ENCODE results near the gene IFT52.

Gene IFT52

DNA sequence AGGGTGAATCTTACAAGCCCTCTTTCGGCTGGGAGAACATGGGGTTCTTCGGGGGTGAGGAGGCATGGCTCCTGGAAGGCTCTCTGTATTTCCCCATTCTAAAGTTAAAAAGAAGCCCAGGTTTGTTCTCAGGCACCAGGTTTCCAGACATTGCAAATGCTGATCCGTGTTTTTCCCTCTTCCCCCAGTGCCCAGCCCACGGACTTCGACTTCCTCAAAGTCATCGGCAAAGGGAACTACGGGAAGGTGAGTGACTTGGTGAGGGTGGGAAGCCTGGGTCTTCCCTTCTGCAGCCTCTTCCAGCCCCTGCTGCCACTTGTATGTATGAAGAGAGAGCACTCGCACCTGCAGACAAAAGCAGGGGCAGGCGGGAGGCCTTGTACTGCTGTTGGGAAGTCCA is 23.3 kb upstream of the IFT52 start:
- Histone ChIP-seq H3K9me3 (ENCODE audit: insufficient read depth, low read length) (no peaks in the 10 kb centered on the region), H3K9ac (ENCODE audit: insufficient read length, low read depth) (no peak overlapping the region), H3K36me3 (ENCODE audit: insufficient read depth, insufficient read length, low read length) (no peaks in the 10 kb centered on the region), H3K4me1 (ENCODE audit: insufficient read depth, insufficient read length) (no peaks in the 10 kb centered on the region), H3K4me3 (ENCODE audit: insufficient read length, low read depth) (no peak overlapping the region), H3K27me3 (ENCODE audit: insufficient read depth, insufficient read length) (no peaks in the 10 kb centered on the region)
- TF ChIP-seq SUZ12 (IDR thresholded peaks at IDR 0.05; ENCODE audit: extremely low read depth, insufficient read depth, insufficient read length): no peak
- TF ChIP-seq YY1 (IDR thresholded peaks at IDR 0.05; ENCODE audit: insufficient read depth, insufficient read length): no peak
- TF ChIP-seq ZNF274 (IDR thresholded peaks at IDR 0.05; ENCODE audit: low read depth, low read length): no peak
- no peak for DNase-seq (ENCODE audit: low read depth, low spot score)

GRCh38 chr20:43568706-43569105 is 22.0 kb upstream of the IFT52 start:
- H3K4me3 ChIP-seq (ENCODE audit: insufficient read length, low read depth): no peak overlapping the region
- H3K36me3 ChIP-seq (ENCODE audit: insufficient read depth, insufficient read length, low read length): no peaks in the 10 kb centered on the region
- H3K4me1 ChIP-seq (ENCODE audit: insufficient read depth, insufficient read length): no peaks in the 10 kb centered on the region
- no peak for DNase-seq (ENCODE audit: low read depth, low spot score)
- no peaks in the 10 kb centered on the region for H3K27me3 ChIP-seq (ENCODE audit: insufficient read depth, insufficient read length)
- no peak overlapping the region for H3K9ac ChIP-seq (ENCODE audit: insufficient read length, low read depth)
- TF ChIP-seq ZNF274 (IDR thresholded peaks at IDR 0.05; ENCODE audit: low read depth, low read length): no peak
- no peaks in the 10 kb centered on the region for H3K9me3 ChIP-seq (ENCODE audit: insufficient read depth, low read length)

- Histone ChIP-seq H3K9me3 (ENCODE audit: insufficient read depth, low read length) (no peaks in the 10 kb centered on the region), H3K36me3 (ENCODE audit: insufficient read depth, insufficient read length, low read length) (no peaks in the 10 kb centered on the region), H3K4me1 (ENCODE audit: insufficient read depth, insufficient read length) (no peaks in the 10 kb centered on the region), H3K27me3 (ENCODE audit: insufficient read depth, insufficient read length) (no peaks in the 10 kb centered on the region), H3K4me3 (ENCODE audit: insufficient read length, low read depth) (no peak overlapping the region), H3K9ac (ENCODE audit: insufficient read length, low read depth) (no peak overlapping the region)
- DNase-seq (ENCODE audit: low read depth, low spot score): no peak
- TF ChIP-seq YY1 (IDR thresholded peaks at IDR 0.05; ENCODE audit: insufficient read depth, insufficient read length): no peak
- TF ChIP-seq SUZ12 (IDR thresholded peaks at IDR 0.05; ENCODE audit: extremely low read depth, insufficient read depth, insufficient read length): no peak
- no peak for TF ChIP-seq ZNF274 (IDR thresholded peaks at IDR 0.05; ENCODE audit: low read depth, low read length)
These were observed 21.5 kb upstream of the IFT52 start for GRCh38 chr20:43569282-43569681.

DNA sequence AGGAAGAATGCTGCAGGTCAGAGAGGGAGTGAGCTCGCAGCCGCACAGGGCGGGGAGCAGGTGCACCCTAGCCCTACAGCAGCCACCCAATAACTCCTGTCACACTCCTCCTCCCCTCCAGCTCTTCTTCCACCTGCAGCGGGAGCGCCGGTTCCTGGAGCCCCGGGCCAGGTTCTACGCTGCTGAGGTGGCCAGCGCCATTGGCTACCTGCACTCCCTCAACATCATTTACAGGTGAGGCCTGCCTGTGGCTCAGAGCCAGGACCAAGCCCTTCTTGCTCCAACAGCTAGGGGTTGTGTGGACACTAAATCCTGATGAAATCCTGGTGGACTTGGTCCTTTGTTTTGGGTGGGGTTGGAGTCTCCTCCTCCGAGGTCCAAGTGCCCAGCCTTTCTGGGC is 20.2 kb upstream of the IFT52 start:
- DNase-seq (ENCODE audit: low read depth, low spot score): no peak
- no peaks in the 10 kb centered on the region for H3K27me3 ChIP-seq (ENCODE audit: insufficient read depth, insufficient read length)
- no peaks in the 10 kb centered on the region for H3K36me3 ChIP-seq (ENCODE audit: insufficient read depth, insufficient read length, low read length)
- TF ChIP-seq YY1 (IDR thresholded peaks at IDR 0.05; ENCODE audit: insufficient read depth, insufficient read length) (no peak), SUZ12 (IDR thresholded peaks at IDR 0.05; ENCODE audit: extremely low read depth, insufficient read depth, insufficient read length) (no peak), ZNF274 (IDR thresholded peaks at IDR 0.05; ENCODE audit: low read depth, low read length) (no peak)
- H3K9ac ChIP-seq (ENCODE audit: insufficient read length, low read depth): no peak overlapping the region
- H3K4me1 ChIP-seq (ENCODE audit: insufficient read depth, insufficient read length): no peaks in the 10 kb centered on the region
- no peaks in the 10 kb centered on the region for H3K9me3 ChIP-seq (ENCODE audit: insufficient read depth, low read length)
- no peak overlapping the region for H3K4me3 ChIP-seq (ENCODE audit: insufficient read length, low read depth)

GRCh38 chr20:43571310-43571709 is 19.4 kb upstream of the IFT52 start:
- Histone ChIP-seq H3K4me3 (ENCODE audit: insufficient read length, low read depth) (no peak overlapping the region), H3K27me3 (ENCODE audit: insufficient read depth, insufficient read length) (no peaks in the 10 kb centered on the region), H3K9me3 (ENCODE audit: insufficient read depth, low read length) (no peaks in the 10 kb centered on the region), H3K36me3 (ENCODE audit: insufficient read depth, insufficient read length, low read length) (no peaks in the 10 kb centered on the region), H3K9ac (ENCODE audit: insufficient read length, low read depth) (no peak overlapping the region), H3K4me1 (ENCODE audit: insufficient read depth, insufficient read length) (peaks cover 4% of the 10 kb centered on the region)
- TF ChIP-seq SUZ12 (IDR thresholded peaks at IDR 0.05; ENCODE audit: extremely low read depth, insufficient read depth, insufficient read length) (no peak), YY1 (IDR thresholded peaks at IDR 0.05; ENCODE audit: insufficient read depth, insufficient read length) (no peak), ZNF274 (IDR thresholded peaks at IDR 0.05; ENCODE audit: low read depth, low read length) (no peak)
- DNase-seq (ENCODE audit: low read depth, low spot score): no peak

- Histone ChIP-seq H3K9ac (ENCODE audit: insufficient read length, low read depth) (no peak overlapping the region), H3K9me3 (ENCODE audit: insufficient read depth, low read length) (no peaks in the 10 kb centered on the region), H3K4me3 (ENCODE audit: insufficient read length, low read depth) (no peak overlapping the region), H3K4me1 (ENCODE audit: insufficient read depth, insufficient read length) (peaks cover 4% of the 10 kb centered on the region), H3K27me3 (ENCODE audit: insufficient read depth, insufficient read length) (no peaks in the 10 kb centered on the region), H3K36me3 (ENCODE audit: insufficient read depth, insufficient read length, low read length) (no peaks in the 10 kb centered on the region)
- no peak for DNase-seq (ENCODE audit: low read depth, low spot score)
- TF ChIP-seq SUZ12 (IDR thresholded peaks at IDR 0.05; ENCODE audit: extremely low read depth, insufficient read depth, insufficient read length): no peak
- TF ChIP-seq YY1 (IDR thresholded peaks at IDR 0.05; ENCODE audit: insufficient read depth, insufficient read length): no peak
- no peak for TF ChIP-seq ZNF274 (IDR thresholded peaks at IDR 0.05; ENCODE audit: low read depth, low read length)
These were observed 19.0 kb upstream of the IFT52 start for GRCh38 chr20:43571771-43572170.

- TF ChIP-seq YY1 (IDR thresholded peaks at IDR 0.05; ENCODE audit: insufficient read depth, insufficient read length): no peak
- no peak for TF ChIP-seq ZNF274 (IDR thresholded peaks at IDR 0.05; ENCODE audit: low read depth, low read length)
- TF ChIP-seq SUZ12 (IDR thresholded peaks at IDR 0.05; ENCODE audit: extremely low read depth, insufficient read depth, insufficient read length): no peak
- H3K4me1 ChIP-seq (ENCODE audit: insufficient read depth, insufficient read length): peaks cover 4% of the 10 kb centered on the region
- no peaks in the 10 kb centered on the region for H3K27me3 ChIP-seq (ENCODE audit: insufficient read depth, insufficient read length)
- no peak for DNase-seq (ENCODE audit: low read depth, low spot score)
- no peak overlapping the region for H3K4me3 ChIP-seq (ENCODE audit: insufficient read length, low read depth)
- no peaks in the 10 kb centered on the region for H3K36me3 ChIP-seq (ENCODE audit: insufficient read depth, insufficient read length, low read length)
- H3K9me3 ChIP-seq (ENCODE audit: insufficient read depth, low read length): no peaks in the 10 kb centered on the region
- H3K9ac ChIP-seq (ENCODE audit: insufficient read length, low read depth): no peak overlapping the region
These were observed 17.8 kb upstream of the IFT52 start for GRCh38 chr20:43572891-43573290.

DNA sequence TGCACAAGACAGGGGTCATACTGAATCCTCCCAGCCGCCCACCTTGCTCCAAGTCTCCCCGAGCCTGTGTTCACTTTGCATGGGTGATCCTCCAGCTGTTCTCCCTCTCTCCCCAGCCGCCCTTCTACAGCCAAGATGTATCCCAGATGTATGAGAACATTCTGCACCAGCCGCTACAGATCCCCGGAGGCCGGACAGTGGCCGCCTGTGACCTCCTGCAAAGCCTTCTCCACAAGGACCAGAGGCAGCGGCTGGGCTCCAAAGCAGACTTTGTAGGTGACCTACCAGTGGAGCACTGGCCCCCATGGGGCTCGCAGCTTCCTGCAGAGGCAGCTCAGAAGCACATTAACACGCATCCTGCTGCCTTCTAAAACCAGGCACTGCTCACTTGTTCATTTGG is 14.6 kb upstream of the IFT52 start:
- Histone ChIP-seq H3K4me1 (ENCODE audit: insufficient read depth, insufficient read length) (peaks cover 4% of the 10 kb centered on the region), H3K4me3 (ENCODE audit: insufficient read length, low read depth) (no peak overlapping the region), H3K9ac (ENCODE audit: insufficient read length, low read depth) (no peak overlapping the region)

More for the DNA sequence above, 14.6 kb upstream of the IFT52 start:
- Histone ChIP-seq H3K27me3 (ENCODE audit: insufficient read depth, insufficient read length) (no peaks in the 10 kb centered on the region), H3K9me3 (ENCODE audit: insufficient read depth, low read length) (no peaks in the 10 kb centered on the region), H3K36me3 (ENCODE audit: insufficient read depth, insufficient read length, low read length) (no peaks in the 10 kb centered on the region)
- no peak for DNase-seq (ENCODE audit: low read depth, low spot score)
- TF ChIP-seq SUZ12 (IDR thresholded peaks at IDR 0.05; ENCODE audit: extremely low read depth, insufficient read depth, insufficient read length) (no peak), ZNF274 (IDR thresholded peaks at IDR 0.05; ENCODE audit: low read depth, low read length) (no peak), YY1 (IDR thresholded peaks at IDR 0.05; ENCODE audit: insufficient read depth, insufficient read length) (no peak)
